ENCODE data around the gene TIAM1.

TIAM1 gene

DNA sequence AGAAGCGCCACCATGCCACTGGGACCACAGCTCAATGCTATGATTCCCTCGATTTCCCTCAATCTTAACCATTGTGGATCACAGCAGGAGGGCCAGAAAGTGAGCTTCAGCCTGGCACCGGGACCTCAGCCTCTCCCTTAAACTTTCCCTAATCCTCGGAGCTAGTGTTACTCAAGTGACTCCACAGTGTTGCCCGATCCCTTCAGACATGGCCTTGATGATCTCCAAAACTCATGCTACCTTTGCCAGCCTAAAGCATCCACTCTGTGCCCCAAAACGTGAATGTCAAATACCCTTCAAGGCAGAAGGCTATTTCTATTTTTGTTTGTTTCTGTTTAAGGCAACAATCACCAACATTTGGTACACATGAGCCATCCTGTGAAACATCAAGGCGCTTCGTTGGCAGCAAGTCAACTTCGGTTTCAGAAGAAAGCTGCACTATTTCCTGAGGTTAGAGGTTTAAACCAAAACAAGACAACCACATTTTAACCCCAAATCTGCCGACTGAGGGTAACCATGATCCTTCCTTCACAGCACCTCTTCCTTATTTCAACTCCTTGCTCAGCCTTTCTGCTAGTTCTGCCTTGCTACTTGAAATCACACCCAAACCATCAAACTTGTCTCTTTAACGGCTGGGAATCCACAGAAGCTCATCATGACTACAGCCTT lies 211.4 kb downstream of the TIAM1 start:
- in situ Hi-C loops (cut with MboI; ENCODE audit: low pct_unique_long_range_greater_than_20kb, low sequenced_read_pairs): no loop called here
- peak; percentile 18 for DNase-seq

DNA sequence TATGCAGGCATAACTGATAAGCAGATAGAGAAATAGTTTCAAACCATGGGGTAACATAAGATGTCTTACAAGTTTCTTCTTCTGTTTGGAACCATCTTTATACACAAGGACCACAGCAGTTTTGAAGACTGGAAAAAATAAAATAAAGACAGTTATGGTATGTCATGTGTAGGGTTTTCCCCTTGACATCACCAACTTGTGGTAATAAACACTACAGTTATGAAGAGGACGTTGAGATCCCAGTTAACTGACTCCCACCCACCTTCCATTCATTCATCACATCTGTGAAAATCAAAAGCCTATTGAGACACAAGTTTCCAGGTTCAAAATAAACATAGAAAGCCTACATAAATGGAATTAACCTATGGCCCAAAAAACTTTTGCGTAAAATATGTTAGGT lies 213.2 kb downstream of the TIAM1 start:
- in situ Hi-C loops (cut with MboI; ENCODE audit: low pct_unique_long_range_greater_than_20kb, low sequenced_read_pairs): no loop called here
- DNase-seq: no peak

DNA sequence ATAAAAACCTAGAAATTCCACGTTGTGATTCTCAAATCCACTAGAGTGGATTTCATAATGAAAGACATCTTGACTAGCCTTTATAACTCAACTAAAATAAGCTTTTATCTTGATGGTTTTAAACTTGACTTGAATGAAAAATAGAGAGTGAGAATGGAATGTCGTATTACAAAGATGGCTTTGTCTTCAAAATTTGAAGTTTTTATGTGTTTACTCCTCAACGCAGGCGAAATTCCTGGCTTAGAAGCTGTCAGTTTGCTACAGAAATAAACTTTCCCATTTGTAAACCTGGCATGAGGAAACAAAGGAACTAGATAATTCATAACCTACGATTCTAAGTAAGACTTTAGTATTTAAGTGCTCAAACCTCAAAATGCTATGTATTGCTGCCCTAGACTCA lies 215.8 kb downstream of the TIAM1 start:
- DNase-seq: no peak
- in situ Hi-C loops (cut with MboI; ENCODE audit: low pct_unique_long_range_greater_than_20kb, low sequenced_read_pairs): no loop called here

DNA sequence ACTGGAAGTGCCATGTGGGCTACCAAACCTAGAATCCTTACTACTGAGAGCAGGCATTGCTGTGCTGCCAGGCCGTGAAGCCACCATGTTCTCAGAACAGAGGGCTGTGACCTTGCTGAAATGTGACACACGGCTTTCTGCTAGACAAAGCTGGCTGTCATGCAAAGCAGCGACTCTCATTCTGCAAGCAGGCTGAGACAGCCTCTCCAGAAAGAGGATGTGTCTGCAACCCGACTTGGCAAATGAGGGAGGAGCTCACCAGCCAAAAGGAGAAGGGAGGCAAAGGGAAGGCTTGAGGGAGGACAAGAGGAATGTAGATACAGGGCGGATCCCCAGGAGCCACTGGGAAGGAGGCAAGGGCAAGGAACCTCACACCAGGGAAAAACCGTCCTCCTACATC lies 220.1 kb downstream of the TIAM1 start:
- in situ Hi-C loops (cut with MboI; ENCODE audit: low pct_unique_long_range_greater_than_20kb, low sequenced_read_pairs): no loop called here
- no peak for DNase-seq

DNA sequence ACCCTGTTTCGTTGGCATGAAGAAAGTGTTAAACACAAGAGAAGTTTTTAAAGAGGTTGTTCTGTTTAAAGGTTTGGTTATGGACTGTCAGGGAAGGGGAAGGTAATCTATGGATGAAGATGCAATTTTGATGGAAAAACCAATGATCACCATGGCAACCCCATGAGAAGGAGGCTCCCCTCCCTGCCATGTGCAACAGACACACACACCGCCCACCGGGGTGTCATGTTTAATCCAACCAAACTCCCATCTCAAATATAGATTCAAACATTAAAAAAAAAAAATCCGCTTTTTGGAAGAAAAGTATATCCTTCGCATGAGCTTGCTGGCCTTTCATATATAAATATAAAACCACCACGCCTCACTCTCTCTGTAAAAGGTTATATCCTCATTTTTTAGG lies 224.9 kb downstream of the TIAM1 start:
- DNase-seq: no peak
- in situ Hi-C loops (cut with MboI; ENCODE audit: low pct_unique_long_range_greater_than_20kb, low sequenced_read_pairs): no loop called here

DNA sequence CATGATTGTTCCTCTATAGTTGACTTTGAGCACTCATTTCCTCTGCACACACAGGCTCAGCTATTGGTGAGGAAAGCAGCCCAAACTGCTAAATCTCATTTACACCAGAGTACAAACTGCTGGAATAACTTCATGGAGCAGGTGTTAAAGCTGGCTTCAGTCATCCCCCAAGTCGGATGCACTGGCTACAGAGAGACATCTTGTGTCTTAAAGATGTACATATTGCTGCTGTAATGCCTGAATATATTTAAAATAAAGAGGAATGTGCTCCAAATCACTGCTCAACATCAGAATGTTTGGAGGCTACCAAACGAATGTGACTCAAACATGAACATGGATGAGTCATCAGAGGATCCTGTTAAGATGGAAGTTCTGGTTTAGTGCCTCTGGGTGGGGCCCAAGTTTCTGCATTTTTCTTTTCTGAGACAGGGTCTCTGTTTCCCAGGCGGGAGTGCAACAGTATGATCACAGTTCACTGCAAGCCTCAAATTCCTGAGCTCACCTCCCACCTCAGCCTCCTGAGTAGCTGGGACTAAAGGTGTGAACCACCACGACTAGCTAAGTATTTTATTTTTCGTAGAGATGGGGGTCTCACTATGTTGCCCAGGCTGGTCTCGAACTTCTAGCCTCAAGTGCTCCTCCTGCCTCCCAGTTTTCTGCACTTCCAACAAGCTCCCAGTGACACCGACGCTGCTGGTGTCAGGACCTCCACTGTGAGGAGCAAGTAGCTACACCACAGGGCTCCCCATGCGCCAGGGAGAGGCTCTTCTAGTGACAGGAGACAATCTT lies 226.7 kb downstream of the TIAM1 start:
- in situ Hi-C loops (cut with MboI; ENCODE audit: low pct_unique_long_range_greater_than_20kb, low sequenced_read_pairs): no loop called here

DNA sequence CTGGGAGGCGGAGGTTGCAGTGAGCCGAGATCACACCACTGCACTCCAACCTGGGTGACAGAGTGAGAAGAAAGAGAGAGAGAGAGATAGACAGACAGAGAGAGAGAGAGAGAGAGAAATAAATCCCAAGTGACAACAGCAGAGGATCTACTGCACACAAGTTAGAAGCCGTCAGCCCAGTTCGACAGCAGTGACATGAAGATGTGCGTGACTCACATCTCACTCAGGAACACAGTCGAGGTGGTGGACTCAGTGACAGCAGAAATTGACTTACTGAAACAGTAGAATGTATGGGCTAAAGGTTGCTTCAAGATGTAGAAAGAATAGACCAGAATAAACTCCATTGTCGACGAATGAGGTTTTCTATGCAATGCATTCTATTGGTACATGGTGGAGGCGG lies 228.8 kb downstream of the TIAM1 start:
- no peak for DNase-seq
- in situ Hi-C loops (cut with MboI; ENCODE audit: low pct_unique_long_range_greater_than_20kb, low sequenced_read_pairs): no loop called here

More for the DNA sequence above, 226.7 kb downstream of the TIAM1 start:
- DNase-seq: no peak

DNA sequence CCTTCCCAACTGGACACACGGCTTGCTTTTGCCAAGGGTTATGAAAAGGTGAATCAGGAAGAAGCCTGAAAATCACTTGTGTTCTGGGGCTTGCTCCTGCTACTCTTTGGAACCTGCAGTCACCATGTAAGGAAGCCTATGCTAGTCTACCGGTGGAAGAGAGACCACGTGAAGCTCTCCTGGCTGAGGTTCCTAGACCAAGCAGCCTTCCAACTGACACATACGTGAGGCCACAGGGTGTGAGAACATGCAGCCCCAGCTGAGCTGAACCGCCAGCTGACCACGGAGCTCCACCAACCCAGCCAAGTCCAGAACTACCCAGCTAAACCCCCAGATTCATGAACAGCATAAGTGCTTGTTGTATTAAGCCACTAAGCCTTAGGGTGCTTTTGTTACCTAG lies 233.0 kb downstream of the TIAM1 start:
- no peak for DNase-seq
- in situ Hi-C loops (cut with MboI; ENCODE audit: low pct_unique_long_range_greater_than_20kb, low sequenced_read_pairs): no loop called here

DNA sequence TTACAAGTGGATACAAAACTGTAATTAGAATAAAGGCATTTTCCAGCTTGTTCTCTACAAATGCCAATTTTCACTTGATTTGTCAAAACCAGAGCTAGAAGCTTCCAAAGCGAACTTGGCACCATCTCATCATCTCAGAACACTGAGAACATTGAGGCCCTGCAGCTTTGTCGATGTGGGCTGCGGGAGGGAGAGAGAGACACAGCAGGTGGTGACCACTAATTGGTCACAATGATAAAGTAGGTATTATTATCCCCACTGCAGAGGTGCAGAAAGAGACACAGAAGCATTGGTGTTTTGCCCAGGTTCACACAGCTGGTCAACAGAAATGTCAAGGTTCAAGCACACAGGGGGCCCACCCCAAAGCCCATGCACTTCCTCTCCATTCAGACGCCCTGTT lies 233.6 kb downstream of the TIAM1 start:
- in situ Hi-C loops (cut with MboI; ENCODE audit: low pct_unique_long_range_greater_than_20kb, low sequenced_read_pairs): no loop called here

DNA sequence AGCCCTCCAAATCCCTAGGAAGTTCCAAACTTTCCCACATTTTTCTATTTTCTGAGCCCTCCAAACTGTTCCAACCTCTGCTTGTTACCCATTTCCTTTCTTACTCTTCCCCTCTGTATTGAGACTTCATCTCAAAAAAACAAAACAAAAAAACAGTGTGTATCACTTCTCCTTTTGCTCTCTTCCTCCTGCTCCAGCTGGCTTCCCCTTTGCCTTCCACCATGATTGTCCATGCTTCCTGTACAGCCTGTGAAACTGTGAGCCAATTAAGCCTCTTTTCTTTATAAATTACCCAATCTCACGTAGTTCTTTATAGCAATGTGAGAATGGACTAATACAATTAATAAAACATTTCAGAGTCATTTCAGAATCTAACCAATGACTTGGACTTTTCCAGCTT lies 236.2 kb downstream of the TIAM1 start:
- in situ Hi-C loops (cut with MboI; ENCODE audit: low pct_unique_long_range_greater_than_20kb, low sequenced_read_pairs): no loop called here
- peak; percentile 3 for DNase-seq

More for the DNA sequence above, 233.6 kb downstream of the TIAM1 start:
- no peak for DNase-seq

DNA sequence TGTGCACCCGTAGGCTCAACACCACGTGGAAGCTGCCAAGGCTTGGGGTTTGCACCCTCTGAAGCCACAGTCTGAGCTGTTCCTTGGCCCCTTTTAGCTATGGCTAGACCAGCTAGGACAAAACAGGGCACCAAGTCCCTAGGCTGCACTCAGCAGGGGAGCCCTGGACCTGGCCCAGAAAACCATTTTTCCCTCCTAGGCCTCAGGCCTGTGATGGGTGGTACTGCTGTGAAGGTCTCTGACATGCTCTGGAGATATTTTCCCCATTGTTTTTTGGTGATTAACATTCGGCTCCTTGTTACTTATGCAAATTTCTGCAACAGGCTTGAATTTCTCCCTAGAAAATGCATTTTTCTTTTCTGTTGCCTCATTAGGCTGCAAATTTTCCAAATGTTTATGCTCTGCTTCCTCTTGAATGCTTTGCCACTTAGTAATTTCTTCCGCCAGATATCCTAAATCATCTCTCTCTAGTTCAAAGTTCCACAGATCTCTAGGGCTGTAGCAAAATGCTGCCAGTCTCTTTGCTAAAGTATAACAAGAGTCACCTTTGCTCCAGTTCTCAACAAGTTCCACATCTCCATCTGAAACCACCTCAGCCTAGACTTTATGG lies 236.8 kb downstream of the TIAM1 start:
- in situ Hi-C loops (cut with MboI; ENCODE audit: low pct_unique_long_range_greater_than_20kb, low sequenced_read_pairs): no loop called here
- DNase-seq: no peak

DNA sequence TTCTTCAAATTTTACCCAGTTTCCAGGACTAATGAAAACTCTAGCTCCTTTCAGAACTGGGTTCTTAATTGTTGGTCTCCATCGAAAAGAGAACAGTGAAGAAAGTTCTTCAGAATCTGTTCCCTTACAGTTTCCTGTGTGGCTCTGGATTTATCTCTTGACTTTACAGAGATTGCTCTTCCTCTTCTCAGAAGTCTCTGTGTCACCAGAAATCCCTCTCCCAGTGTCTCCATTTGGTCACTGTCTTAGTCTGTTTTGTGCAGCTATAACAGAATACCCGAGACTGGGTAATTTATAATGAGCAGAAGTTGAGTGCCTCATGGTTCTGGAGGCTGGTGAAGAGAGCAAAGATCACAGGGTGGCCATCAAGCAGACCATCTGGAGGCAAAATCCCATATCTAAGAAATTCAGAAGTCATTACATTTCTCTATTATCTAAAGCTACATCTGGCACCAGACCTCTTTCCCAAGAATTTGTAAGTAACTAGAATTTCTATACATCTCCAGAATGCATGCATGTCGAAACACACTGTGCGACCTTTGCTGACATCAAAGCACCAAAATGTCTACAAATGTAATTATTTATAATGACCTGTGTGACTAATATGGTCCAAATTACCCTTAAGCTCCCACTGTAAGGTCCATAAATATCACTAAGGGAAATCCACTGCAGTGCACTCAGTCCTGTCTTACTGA lies 240.3 kb downstream of the TIAM1 start:
- in situ Hi-C loops (cut with MboI; ENCODE audit: low pct_unique_long_range_greater_than_20kb, low sequenced_read_pairs): no loop called here

DNA sequence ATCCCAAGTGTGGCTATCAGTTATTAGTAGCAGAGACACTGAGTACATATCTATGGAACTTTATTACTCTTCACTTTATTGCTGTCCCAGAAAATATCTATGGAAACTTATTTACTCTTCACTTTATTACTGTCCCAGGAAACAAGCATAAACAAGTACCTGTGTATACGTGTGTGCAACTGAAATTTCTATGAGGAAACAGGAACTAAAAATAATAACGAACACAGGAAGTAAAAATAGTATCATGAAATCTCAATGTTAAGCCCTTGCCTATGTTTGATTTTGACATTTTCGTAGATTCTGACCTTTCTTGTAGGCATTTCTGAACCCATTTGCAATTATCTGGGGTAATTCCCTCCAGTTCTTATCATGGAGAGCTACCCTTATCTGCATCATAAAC lies 240.9 kb downstream of the TIAM1 start:
- in situ Hi-C loops (cut with MboI; ENCODE audit: low pct_unique_long_range_greater_than_20kb, low sequenced_read_pairs): no loop called here
- DNase-seq: no peak

More for the DNA sequence above, 240.3 kb downstream of the TIAM1 start:
- no peak for DNase-seq

DNA sequence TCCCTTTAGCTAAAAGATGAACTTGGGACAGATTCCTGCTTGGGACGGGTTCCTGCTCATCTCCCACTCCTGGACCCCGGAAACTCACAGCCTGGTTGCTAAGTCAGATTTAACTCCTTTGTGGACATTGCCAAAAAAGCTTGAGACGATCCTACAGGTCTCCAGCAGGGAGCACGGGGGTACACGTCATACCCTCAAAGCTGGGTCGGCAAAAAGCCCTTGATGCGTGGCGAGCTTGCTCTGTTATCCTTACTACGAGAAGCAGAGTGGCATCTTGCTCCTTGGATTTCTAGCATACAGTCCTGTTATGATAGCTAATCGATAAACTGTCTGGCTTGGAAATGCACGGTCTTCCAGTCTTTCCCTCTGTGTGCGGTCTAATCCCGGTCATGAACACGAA lies 244.9 kb downstream of the TIAM1 start:
- in situ Hi-C loops (cut with MboI; ENCODE audit: low pct_unique_long_range_greater_than_20kb, low sequenced_read_pairs): no loop called here
- no peak for DNase-seq

DNA sequence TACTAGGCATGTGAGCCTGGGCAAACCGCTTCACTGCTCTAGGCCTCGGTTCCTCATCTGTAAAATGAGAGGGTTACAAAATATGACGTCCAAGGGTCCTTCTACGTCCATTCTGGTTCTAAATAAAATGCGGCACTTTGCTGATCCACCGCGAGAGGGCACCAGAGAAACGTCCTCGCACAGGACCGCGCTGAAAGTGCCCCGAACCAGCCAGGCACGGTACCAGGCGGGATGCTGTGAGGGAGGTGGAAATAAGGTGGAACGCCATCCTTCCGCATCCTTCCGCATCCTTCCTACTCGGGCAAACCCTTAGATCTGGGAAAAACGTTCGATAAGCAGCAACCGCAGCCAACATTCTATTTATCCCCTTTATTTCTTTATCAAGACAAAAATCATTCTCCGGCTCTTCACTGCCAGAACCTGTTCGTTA lies 245.5 kb downstream of the TIAM1 start:
- DNase-seq: peak; percentile 68
- in situ Hi-C loops (cut with MboI; ENCODE audit: low pct_unique_long_range_greater_than_20kb, low sequenced_read_pairs): no loop called here

DNA sequence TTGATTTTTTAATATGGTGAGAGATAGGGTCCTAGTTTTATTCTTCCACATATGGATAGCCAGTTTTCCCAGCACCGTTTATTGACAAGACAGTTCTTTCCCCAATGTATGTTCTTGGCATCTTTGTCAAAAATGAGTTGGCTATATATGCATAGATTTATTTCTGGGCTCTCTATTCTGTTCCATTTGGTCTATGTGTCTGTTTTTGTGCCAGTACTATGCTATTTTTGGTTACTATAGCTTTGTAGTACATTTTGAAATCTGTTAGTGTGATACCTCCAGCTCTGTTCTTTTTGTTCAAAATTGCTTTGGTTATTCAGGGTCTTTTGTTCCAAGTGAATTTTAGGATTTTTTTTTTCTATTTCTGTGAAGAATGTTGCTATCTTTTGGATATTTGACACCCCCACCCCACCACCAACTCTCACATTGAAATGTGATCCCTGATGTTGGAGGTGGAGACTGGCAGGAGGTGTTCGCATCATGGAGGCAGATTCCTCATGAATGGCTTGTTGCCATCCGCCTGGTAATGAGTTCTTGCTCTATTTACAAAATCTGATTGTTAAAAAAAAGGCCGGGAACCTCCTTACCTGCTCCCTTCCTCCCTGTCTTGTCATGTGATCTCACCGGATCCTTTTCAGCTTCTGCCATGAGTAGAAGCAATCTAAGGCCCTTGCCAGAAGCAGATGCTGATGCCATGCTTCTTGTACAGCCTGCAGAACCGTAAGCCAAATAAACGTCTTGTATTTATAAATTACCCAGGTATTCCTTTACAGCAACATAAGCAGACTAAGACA lies 251.0 kb downstream of the TIAM1 start:
- DNase-seq: no peak
- in situ Hi-C loops (cut with MboI; ENCODE audit: low pct_unique_long_range_greater_than_20kb, low sequenced_read_pairs): no loop called here

DNA sequence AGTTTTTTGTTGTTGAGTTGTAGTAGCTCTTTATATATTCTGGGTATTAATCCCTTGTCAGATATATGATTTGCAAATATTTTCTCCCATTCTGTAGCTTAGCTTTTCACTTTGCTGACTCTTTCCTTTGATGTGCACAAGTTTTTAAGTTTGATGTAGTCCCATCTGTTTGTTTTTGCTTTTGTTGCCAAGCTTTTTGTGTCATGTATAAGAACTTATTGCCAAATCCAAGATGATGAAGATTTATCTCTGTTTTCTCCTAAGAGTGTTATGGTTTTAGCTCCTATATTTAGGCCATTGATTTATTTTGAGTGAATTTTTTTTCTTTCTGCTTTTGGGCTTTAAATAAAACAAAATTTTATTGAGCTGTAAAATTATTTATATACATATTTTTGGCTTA lies 253.7 kb downstream of the TIAM1 start:
- in situ Hi-C loops (cut with MboI; ENCODE audit: low pct_unique_long_range_greater_than_20kb, low sequenced_read_pairs): no loop called here
- no peak for DNase-seq

DNA sequence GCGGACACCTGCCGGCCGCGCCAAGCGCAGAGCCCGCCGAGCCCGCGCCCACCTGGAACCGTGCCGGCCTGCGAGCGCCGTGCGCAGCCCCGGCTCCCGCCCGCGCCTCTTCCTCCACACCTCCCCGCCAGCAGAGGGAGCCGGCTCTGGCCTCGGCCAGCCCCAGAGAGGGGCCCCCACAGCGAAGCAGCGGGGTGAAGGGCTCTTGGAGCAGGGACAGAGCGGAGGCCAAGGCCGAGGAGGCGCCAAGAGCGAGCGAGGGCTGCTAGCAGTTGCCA lies 255.6 kb downstream of the TIAM1 start:
- DNase-seq: no peak
- in situ Hi-C loops (cut with MboI; ENCODE audit: low pct_unique_long_range_greater_than_20kb, low sequenced_read_pairs): no loop called here
